Peyer's patch (tissue), 4 donors: Measurements from ENCODE around the gene CBX8. TPM values are rescaled to one million over a fixed set of nuclear protein-coding genes. Genes with fewer than 3 reads are reported as not detected.

ENCODE experiments used
- DNase-seq, 3 donors: peaks; one replicate each; pipeline ENCODE4 v3.0.0-alpha.2; 2017 to 2019
- H3K27ac ChIP-seq, 4 donors: fragments of 200-600 bp; sonication (generic); one replicate each; pipeline ENCODE4 v1.5.1; 2016 to 2019
- H3K27me3 ChIP-seq, 2 donors: fragments of 200-600 bp; sonication (generic); one replicate each; pipeline ENCODE4 v1.5.1; 2019
- H3K36me3 ChIP-seq, 3 donors: fragments of 200-600 bp; sonication (generic); one replicate each; pipeline ENCODE4 v1.5.1; 2016 to 2019
- H3K4me1 ChIP-seq, 4 donors: fragments of 200-600 bp; sonication (generic); one replicate each; pipeline ENCODE4 v1.5.1; 2016 to 2019
- H3K4me3 ChIP-seq, 4 donors: fragments of 200-600 bp; sonication (generic); 1 replicate in 3 of 4; 2 replicates in 1 of 4; pipeline ENCODE4 v1.5.1; 2016 to 2019; ENCODE audit warnings: mild to moderate bottlenecking in 1 of 4
- H3K9me3 ChIP-seq, 4 donors: fragments of 200-600 bp; sonication (generic); one replicate each; pipeline ENCODE4 v1.5.1; 2016 to 2019; ENCODE audit warnings: mild to moderate bottlenecking in 1 of 4
- CTCF ChIP-seq, 6 experiments: fragments of 450-650 bp in 4 of 6; fragments of 200-600 bp in 2 of 6; sonication (generic) in 1 of 6; IDR thresholded peaks; one replicate each; pipeline ENCODE4 v1.5.1; 2017 to 2019; ENCODE audit warnings: antibody characterized with exemption in 6 of 6, mild to moderate bottlenecking in 3 of 6, moderate library complexity in 1 of 6
- POLR2A ChIP-seq, 2 donors: fragments of 450-650 bp; IDR thresholded peaks; one replicate each; pipeline ENCODE4 v1.5.1; 2017; ENCODE audit warnings: antibody characterized with exemption in 2 of 2, mild to moderate bottlenecking in 2 of 2, moderate library complexity in 2 of 2
- total RNA-seq, 4 donors: library from RNA; depleted of rRNA; stranded (reverse); fragments of >200 nt; gene quantifications; one replicate each; pipeline ENCODE4 v1.1.0, GENCODE V29; 2016

CBX8 gene
- total RNA-seq, 4 donors from 2014 or later: 2.5 to 14.9 (median 3.5) TPM

- Histone ChIP-seq H3K4me3 (no peak overlapping the region), H3K27me3 (peaks cover 0 to 35% of the 10 kb centered on the region in 2 donors), H3K36me3 (no peaks in the 10 kb centered on the region), H3K27ac (no peak overlapping the region), H3K4me1 (peaks cover 0 to 21% (median 1%) of the 10 kb centered on the region in 4 donors), H3K9me3 (no peaks in the 10 kb centered on the region)
- DNase-seq: no peak
- TF ChIP-seq CTCF (IDR thresholded peaks at IDR 0.05): no peak
- TF ChIP-seq POLR2A (IDR thresholded peaks at IDR 0.05): no peak
Observed at GRCh38 chr17:79746889-79747507, 49.9 kb downstream of the CBX8 start.

- H3K27me3 ChIP-seq: peaks cover 0 to 31% of the 10 kb centered on the region in 2 donors
- H3K9me3 ChIP-seq: no peaks in the 10 kb centered on the region
- H3K36me3 ChIP-seq: no peaks in the 10 kb centered on the region
- H3K4me1 ChIP-seq: peaks cover 0 to 27% (median 6%) of the 10 kb centered on the region in 4 donors
- no peak overlapping the region for H3K4me3 ChIP-seq
- no peak for DNase-seq
- no peak overlapping the region for H3K27ac ChIP-seq
- TF ChIP-seq POLR2A (IDR thresholded peaks at IDR 0.05): no peak
Observed at GRCh38 chr17:79745641-79746105, 51.2 kb downstream of the CBX8 start.

- Histone ChIP-seq H3K4me3 (no peak overlapping the region), H3K9me3 (no peaks in the 10 kb centered on the region), H3K36me3 (no peaks in the 10 kb centered on the region), H3K27me3 (peaks cover 0 to 24% of the 10 kb centered on the region in 2 donors), H3K27ac (no peak overlapping the region), H3K4me1 (peaks cover 0 to 27% (median 6%) of the 10 kb centered on the region in 4 donors)
- no peak for DNase-seq
- no peak for TF ChIP-seq CTCF (IDR thresholded peaks at IDR 0.05)
- no peak for TF ChIP-seq POLR2A (IDR thresholded peaks at IDR 0.05)
Observed at GRCh38 chr17:79743614-79744013, 53.3 kb downstream of the CBX8 start.

DNA sequence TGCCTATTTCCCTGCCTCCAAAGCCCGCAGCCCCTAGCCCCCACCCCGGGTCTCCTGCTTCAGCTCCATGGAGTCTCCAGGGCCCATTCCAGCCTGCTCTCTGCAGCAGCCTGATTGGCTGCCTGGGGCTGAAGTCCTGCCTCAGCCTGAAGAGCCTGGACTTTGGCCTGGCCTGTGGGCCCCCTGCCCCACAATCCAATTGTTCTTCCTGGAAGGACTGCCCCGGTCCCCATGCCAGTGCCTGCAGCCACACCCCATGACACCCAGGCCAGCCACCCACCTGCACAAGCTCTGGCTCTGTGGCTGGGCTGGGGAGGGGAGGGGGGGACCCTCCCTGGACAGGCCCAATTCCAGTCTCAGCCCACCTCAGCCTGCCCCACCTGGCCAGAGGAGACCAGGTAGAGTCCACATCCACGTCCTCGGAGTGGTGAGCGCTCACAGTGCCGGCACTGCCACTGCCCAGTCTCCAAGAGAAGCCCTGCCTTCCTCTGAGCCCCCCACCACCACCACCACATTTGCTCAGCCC, 53.9 kb downstream of the CBX8 start:
- Histone ChIP-seq H3K9me3 (no peaks in the 10 kb centered on the region), H3K36me3 (no peaks in the 10 kb centered on the region), H3K27ac (no peak overlapping the region), H3K4me1 (peaks cover 0 to 21% (median 6%) of the 10 kb centered on the region in 4 donors), H3K27me3 (peaks cover 0 to 18% of the 10 kb centered on the region in 2 donors), H3K4me3 (no peak overlapping the region)
- no peak for DNase-seq
- TF ChIP-seq CTCF (IDR thresholded peaks at IDR 0.05) (no peak), POLR2A (IDR thresholded peaks at IDR 0.05) (no peak)

DNA sequence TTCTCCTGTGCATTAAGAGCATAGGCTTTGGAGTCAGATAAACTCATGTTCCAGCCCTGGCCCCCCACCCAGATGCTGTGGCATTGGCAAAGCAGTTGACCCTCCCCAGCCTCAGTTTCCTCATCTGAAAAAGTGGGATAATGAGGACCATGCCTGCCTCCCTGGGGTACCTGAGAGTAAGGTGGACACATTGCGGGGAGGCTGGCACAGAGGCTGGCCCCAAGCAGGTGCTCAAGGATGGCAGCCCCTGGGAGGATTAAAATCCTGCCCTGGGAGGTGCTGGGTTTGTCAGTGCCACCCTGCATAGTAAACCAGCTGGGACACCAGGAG, 54.3 kb downstream of the CBX8 start:
- H3K4me3 ChIP-seq: no peak overlapping the region
- H3K27ac ChIP-seq: no peak overlapping the region
- H3K4me1 ChIP-seq: peaks cover 0 to 17% (median 6%) of the 10 kb centered on the region in 4 donors
- DNase-seq: no peak
- TF ChIP-seq CTCF (IDR thresholded peaks at IDR 0.05): no peak
- no peaks in the 10 kb centered on the region for H3K36me3 ChIP-seq
- peaks cover 0 to 13% of the 10 kb centered on the region in 2 donors for H3K27me3 ChIP-seq
- H3K9me3 ChIP-seq: no peaks in the 10 kb centered on the region

Other genes with a start within 250 kb of the CBX8 start
- under 1 TPM in 1 of 4 donors, not detected in 3; 0.40 TPM for gene RBFOX3, start 186.0 kb downstream of the CBX8 start, total RNA-seq
- gene ENPP7, start 66.1 kb downstream of the CBX8 start, total RNA-seq: 10 to 100 TPM in 3 of 4 donors, not detected in 1; 17.2 to 27.3 (median 22.5) TPM
- gene CBX2, start 18.9 kb downstream of the CBX8 start, total RNA-seq: under 1 TPM; 0.18 to 0.85 (median 0.81) TPM
- gene CBX4, start 42.4 kb upstream of the CBX8 start, total RNA-seq: 10 to 100 TPM in 2 of 4 donors, 1 to 10 TPM in 2; 4.9 to 19.0 (median 12.3) TPM
- 10 to 100 TPM; 11.9 to 29.7 (median 22.2) TPM for gene TBC1D16, start 238.8 kb upstream of the CBX8 start, total RNA-seq
- 10 to 100 TPM in 2 of 4 donors, 1 to 10 TPM in 2; 2.8 to 54.5 (median 7.8) TPM for gene CCDC40, start 239.6 kb upstream of the CBX8 start, total RNA-seq